ENCODE results near the gene NTM.

- no peak for TF ChIP-seq CTCF (IDR thresholded peaks at IDR 0.05)
- no peak for TF ChIP-seq POLR2AphosphoS5 (IDR thresholded peaks at IDR 0.05)
- no peak for TF ChIP-seq POLR2A (IDR thresholded peaks at IDR 0.05)
These were observed 19.2 kb downstream of the NTM start for GRCh38 chr11:131389582-131389981.

Data from breast epithelium (tissue), 3 donors.